Hepatocyte (in vitro differentiated cells): ENCODE measurements around the gene KIRREL3. TPM values are rescaled to one million over a fixed set of nuclear protein-coding genes. Genes with fewer than 3 reads are reported as not detected.

Experiments
- DNase-seq: peaks from one replicate; pipeline ENCODE4 v3.0.0-alpha.2; 2016; ENCODE audit warnings: low spot score
- H2AFZ ChIP-seq: fragments of 200-600 bp; sonication (generic); 2 replicates; pipeline ENCODE4 v1.6.0; 2016; ENCODE audit warnings: antibody characterized with exemption, mild to moderate bottlenecking
- H3K27ac ChIP-seq: fragments of 200-600 bp; sonication (generic); 2 replicates; pipeline ENCODE4 v1.5.1; 2016; ENCODE audit warnings: mild to moderate bottlenecking
- H3K27me3 ChIP-seq: fragments of 200-600 bp; sonication (generic); 2 replicates; pipeline ENCODE4 v1.6.1; 2016
- H3K36me3 ChIP-seq: fragments of 200-600 bp; sonication (generic); replicated peaks from 2 replicates; pipeline ENCODE4 v1.5.1; 2016; ENCODE audit warnings: low read depth; ENCODE audit not compliant: insufficient read depth
- H3K4me1 ChIP-seq: fragments of 200-600 bp; sonication (generic); 2 replicates; pipeline ENCODE4 v1.5.1; 2016; ENCODE audit warnings: mild to moderate bottlenecking, moderate library complexity; ENCODE audit not compliant: insufficient read depth
- H3K4me2 ChIP-seq: fragments of 200-600 bp; sonication (generic); 2 replicates; pipeline ENCODE4 v1.6.0; 2016
- H3K4me3 ChIP-seq: fragments of 200-600 bp; sonication (generic); 2 replicates; pipeline ENCODE4 v1.5.1; 2016; ENCODE audit warnings: mild to moderate bottlenecking
- H3K79me2 ChIP-seq: fragments of 200-600 bp; sonication (generic); 2 replicates; pipeline ENCODE4 v1.6.0; 2017; ENCODE audit warnings: mild to moderate bottlenecking
- H3K9me2 ChIP-seq: fragments of 200-600 bp; sonication (generic); replicated peaks from 2 replicates; pipeline ENCODE4 v1.6.0; 2017; ENCODE audit warnings: mild to moderate bottlenecking; ENCODE audit not compliant: insufficient read depth
- H3K9me3 ChIP-seq: fragments of 200-600 bp; sonication (generic); 2 replicates; pipeline ENCODE4 v1.5.1; 2016; ENCODE audit warnings: low read depth, mild to moderate bottlenecking
- H4K20me1 ChIP-seq: fragments of 200-600 bp; sonication (generic); 2 replicates; pipeline ENCODE4 v1.6.0; 2016; ENCODE audit warnings: mild to moderate bottlenecking; ENCODE audit not compliant: insufficient read depth, poor library complexity, severe bottlenecking
- EZH2 ChIP-seq: fragments of 200-600 bp; sonication (generic); IDR thresholded peaks from 2 replicates; pipeline ENCODE4 v1.6.1; 2016; ENCODE audit warnings: antibody characterized with exemption, mild to moderate bottlenecking, borderline replicate concordance
- EZH2phosphoT487 ChIP-seq: fragments of 200-600 bp; sonication (generic); IDR thresholded peaks from one replicate; pipeline ENCODE4 v1.6.1; 2018; ENCODE audit warnings: antibody characterized with exemption, mild to moderate bottlenecking, low read depth, moderate library complexity; ENCODE audit not compliant: unreplicated experiment, severe bottlenecking
- WGBS: methylation state at CpG from one replicate; pipeline ENCODE4 v1.1.6; 2016; ENCODE audit warnings: low lambda C conversion rate; ENCODE audit errors: missing lambda C conversion rate; 5-methylcytosine and 5-hydroxymethylcytosine counted together
- polyA plus RNA-seq: library from polyadenylated mRNA; unstranded; fragments of >200 nt; fragmentation: Nextera tagmentation; extraction: Ambion mirVana; gene quantifications from 2 replicates; pipeline ENCODE4 v1.2.1, GENCODE V29; 2016
- total RNA-seq: library from RNA; depleted of rRNA; stranded (reverse); fragments of >200 nt; gene quantifications from 2 replicates; pipeline ENCODE4 v1.2.3, GENCODE V29; 2014
- TF ChIP-seq, protein P1 (sequence below): fragments of 200-600 bp; sonication (generic); IDR thresholded peaks from 2 replicates; pipeline ENCODE4 v1.5.1; 2016; ENCODE audit warnings: antibody characterized with exemption, mild to moderate bottlenecking; ENCODE audit not compliant: poor library complexity

Gene KIRREL3
- total and polyA plus RNA-seq, 2 experiments from 2014 or later, result 0.33 to 0.86 TPM

DNA sequence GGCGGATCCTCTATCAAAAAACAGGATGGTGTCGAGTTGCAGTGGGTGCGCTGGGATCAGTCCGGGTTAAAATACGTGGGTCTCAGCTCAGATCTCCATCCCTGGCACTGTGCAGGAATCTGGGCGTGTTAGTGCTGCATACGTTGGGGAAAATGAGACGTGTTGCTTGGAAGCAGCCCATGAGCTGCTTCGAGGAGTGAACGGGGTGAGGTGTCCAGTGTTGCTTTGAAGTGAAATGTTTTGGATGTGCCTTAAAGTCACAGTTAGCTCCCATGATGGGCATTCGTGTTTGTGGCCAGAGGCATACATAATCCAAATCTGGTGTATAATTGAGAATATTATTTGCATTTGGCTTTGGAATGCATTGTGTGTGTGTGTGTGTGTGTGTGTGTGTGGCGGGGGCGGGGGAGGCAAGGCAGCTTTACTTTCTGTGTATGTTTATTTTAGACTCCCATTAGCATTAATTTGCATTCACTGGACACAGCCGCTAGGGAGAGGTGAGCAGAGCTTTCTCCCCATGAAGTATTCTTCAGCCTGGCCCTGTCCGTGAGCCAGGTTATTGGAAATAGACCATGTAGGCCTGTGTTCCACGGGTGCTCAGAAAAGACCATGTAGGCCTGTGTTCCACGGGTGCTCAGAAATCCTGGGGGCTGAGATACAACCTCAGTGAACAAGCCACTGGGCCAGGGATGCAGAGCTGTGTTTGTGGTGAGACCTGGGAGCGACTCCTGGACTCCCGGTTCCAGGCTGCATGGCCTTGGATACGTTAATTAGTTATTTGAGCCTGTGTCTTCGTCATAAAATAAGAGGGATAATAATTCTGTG is 510.5 kb downstream of the KIRREL3 start:
- Histone ChIP-seq H3K4me3 (no peak overlapping the region), H4K20me1 (no peaks in the 10 kb centered on the region), H3K4me1 (no peaks in the 10 kb centered on the region), H3K9me2 (no peaks in the 10 kb centered on the region), H3K4me2 (no peak overlapping the region), H3K36me3 (no peaks in the 10 kb centered on the region), H3K79me2 (no peaks in the 10 kb centered on the region), H3K27me3 (no peaks in the 10 kb centered on the region), H3K9me3 (no peaks in the 10 kb centered on the region), H3K27ac (no peak overlapping the region), H2AFZ (no peak overlapping the region)
- no peak for TF ChIP-seq EZH2
- TF ChIP-seq, protein P1, sequence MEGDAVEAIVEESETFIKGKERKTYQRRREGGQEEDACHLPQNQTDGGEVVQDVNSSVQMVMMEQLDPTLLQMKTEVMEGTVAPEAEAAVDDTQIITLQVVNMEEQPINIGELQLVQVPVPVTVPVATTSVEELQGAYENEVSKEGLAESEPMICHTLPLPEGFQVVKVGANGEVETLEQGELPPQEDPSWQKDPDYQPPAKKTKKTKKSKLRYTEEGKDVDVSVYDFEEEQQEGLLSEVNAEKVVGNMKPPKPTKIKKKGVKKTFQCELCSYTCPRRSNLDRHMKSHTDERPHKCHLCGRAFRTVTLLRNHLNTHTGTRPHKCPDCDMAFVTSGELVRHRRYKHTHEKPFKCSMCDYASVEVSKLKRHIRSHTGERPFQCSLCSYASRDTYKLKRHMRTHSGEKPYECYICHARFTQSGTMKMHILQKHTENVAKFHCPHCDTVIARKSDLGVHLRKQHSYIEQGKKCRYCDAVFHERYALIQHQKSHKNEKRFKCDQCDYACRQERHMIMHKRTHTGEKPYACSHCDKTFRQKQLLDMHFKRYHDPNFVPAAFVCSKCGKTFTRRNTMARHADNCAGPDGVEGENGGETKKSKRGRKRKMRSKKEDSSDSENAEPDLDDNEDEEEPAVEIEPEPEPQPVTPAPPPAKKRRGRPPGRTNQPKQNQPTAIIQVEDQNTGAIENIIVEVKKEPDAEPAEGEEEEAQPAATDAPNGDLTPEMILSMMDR, result no peak
- no peak for TF ChIP-seq EZH2phosphoT487
- 68% methylated on average over 21 of the region's 21 CpGs for WGBS
- no peak for DNase-seq

DNA sequence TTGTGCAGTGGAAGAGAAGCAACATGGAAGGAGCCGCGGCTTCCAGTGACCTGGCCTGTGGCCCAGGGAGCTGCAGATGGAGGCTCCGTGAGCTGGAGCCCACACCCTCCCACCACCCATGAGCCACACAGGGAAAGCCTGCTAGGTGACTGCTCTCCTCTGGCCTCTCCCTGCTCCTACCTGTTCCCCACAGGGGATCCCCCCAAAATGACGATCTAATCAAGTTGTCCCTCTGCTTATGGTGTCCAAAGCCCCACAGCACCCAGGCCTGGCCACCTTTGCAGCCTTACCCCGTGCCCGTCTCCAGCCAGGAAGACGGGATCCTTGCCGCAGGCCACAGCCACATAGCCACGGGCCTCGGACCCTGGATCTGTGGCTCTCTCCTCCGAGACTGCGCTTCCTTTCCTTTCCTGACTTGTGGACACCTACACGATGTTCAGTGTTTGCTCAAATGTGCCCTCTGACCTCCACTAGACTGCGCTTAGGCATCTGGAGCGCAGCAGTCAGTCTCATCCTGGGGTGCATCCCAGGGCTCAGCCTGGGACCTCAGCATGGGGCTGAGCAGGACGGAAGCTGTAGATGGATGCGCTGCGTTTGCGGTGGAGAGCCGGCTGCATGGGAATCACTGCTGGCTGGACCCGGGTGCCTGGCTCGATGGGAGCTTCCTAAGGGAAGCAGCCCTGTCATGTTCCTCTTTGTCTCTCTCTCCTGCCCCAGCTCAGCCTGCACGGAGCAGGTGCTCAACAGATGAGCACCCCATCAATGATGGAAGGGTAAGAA is 511.8 kb downstream of the KIRREL3 start:
- 94% methylated on average over 23 of the region's 23 CpGs for WGBS
- TF ChIP-seq, protein P1, result no peak
- no peak for TF ChIP-seq EZH2phosphoT487
- no peak for TF ChIP-seq EZH2
- Histone ChIP-seq H3K9me2 (no peaks in the 10 kb centered on the region), H3K36me3 (no peaks in the 10 kb centered on the region), H3K4me1 (no peaks in the 10 kb centered on the region), H2AFZ (no peak overlapping the region), H3K79me2 (no peaks in the 10 kb centered on the region), H3K4me3 (no peak overlapping the region), H3K27ac (no peak overlapping the region), H4K20me1 (no peaks in the 10 kb centered on the region), H3K4me2 (no peak overlapping the region), H3K9me3 (no peaks in the 10 kb centered on the region), H3K27me3 (no peaks in the 10 kb centered on the region)
- no peak for DNase-seq

DNA sequence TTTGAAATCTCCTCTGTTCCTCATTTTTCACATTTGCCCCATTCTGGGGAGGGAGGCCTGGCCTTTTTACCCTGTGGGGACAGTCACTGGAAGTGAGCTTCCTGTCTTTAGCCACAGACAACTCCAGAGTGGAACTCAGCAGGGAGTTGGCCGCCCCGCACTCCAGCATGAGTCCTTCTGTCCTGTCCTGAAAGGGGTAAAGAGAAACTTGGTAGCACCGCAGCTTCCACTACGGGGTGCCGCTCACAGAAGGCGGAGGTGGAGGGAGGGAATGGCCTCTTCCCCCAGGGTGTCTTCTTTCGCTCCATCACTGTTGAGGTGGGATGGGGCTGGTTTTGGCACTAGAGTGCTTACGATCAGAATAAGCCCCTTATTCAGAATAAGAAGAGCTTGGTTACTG is 512.9 kb downstream of the KIRREL3 start:
- no peak for DNase-seq
- Histone ChIP-seq H3K27ac (no peak overlapping the region), H3K4me2 (no peak overlapping the region), H3K4me3 (no peak overlapping the region), H3K36me3 (no peaks in the 10 kb centered on the region), H3K9me3 (no peaks in the 10 kb centered on the region), H3K79me2 (no peaks in the 10 kb centered on the region), H3K4me1 (no peaks in the 10 kb centered on the region), H3K27me3 (no peaks in the 10 kb centered on the region), H3K9me2 (no peaks in the 10 kb centered on the region), H4K20me1 (no peaks in the 10 kb centered on the region), H2AFZ (no peak overlapping the region)
- WGBS, result 83% methylated on average over 8 of the region's 8 CpGs
- TF ChIP-seq, protein P1, result no peak
